Measurements from ENCODE around the gene WDR1. TPM values are rescaled to one million over a fixed set of nuclear protein-coding genes. Genes with fewer than 3 reads are reported as not detected.

The WDR1 gene
- 82.0 TPM for total RNA-seq

DNA sequence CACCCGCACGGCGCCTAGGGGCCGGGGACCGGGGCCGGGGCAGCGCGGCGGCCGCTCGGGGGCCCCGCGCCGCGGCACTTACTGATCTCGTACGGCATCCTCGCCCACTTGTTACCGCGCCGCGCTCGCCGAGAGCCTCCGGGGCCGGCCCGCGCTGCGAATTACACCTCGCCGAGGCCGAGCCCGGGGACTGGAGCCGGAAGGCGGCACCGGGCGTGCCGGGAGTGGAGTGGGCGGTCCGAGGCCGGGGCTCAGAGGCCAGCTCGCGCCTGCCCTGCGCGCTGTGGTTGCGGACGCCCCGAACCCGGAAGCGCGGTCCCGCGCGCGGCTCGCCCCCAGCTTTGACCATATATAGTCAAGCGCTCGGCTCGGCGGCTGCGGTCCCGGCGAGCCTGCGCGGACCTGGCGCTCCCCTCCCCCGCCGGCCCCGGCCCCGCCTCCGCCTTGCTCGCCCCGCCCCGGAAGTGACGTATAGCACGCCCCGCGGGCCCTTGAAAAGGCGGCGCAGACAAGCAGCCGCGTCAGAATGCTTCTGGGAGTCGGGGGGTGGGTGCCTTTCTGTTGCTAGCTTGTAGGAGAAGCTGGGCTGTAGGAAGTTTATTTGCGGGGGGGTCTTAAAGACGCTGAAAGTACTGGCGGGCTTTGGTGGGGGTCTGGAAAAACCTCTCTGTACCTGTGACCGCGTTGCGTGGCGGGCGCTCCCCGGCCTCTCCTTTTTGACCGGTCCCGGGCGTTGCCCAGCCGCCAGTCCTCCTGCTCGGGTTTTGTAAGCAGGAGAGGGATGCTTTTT is at the start of gene WDR1:
Gene WDR1, minus strand, starts transcription at position 231 of the 790 bp plus-strand sequence. Its CDS starts 133 bp downstream, at position 98.

Small RNA genes within 50 kb of the gene (small RNA-seq; reads per million reads assigned to genes)
- gene AC093664.1 (ENCODE audit: low replicate concordance) (not detected), gene MIR3138 (ENCODE audit: low replicate concordance) (not detected), gene RNA5SP155 (ENCODE audit: low replicate concordance) (not detected)

Other genes with a start within 250 kb of the WDR1 start
- 7.2 TPM for gene SLC2A9, start 95.3 kb downstream of the WDR1 start, total RNA-seq